ENCODE data around the gene SF3B3.

GRCh38 chr16:70550082-70550481 is 26.5 kb downstream of the SF3B3 start:
- TF ChIP-seq CTCF (IDR thresholded peaks at IDR 0.05; ENCODE audit: low read depth, low read length): no peak
- no peak for TF ChIP-seq MAX (IDR thresholded peaks at IDR 0.05; ENCODE audit: low read depth, low read length)
- TF ChIP-seq POLR2A (IDR thresholded peaks at IDR 0.05; ENCODE audit: extremely low read depth, insufficient read length): no peak
